Activated CD8-positive, alpha-beta T cell treated with anti-CD3 and anti-CD28 coated beads for 36 hours (primary cell): ENCODE data around the gene NPR1. TPM values are rescaled to one million over a fixed set of nuclear protein-coding genes. Genes with fewer than 3 reads are reported as not detected.

Source experiments
- ATAC-seq: fragments of 200-7000 bp; cut with Tn5 transposase; one replicate; pipeline ENCODE4 v1.10.0; 2021; ENCODE audit warnings: mild to moderate bottlenecking, moderate library complexity
- CTCF ChIA-PET: fragments of 350-600 bp; sonication (Branson Sonifier 250); formaldehyde crosslinking; loops from one replicate; lab custom pipeline; 2021; ENCODE audit warnings: antibody characterized with exemption; lab: Charles Lee
- POLR2A ChIA-PET: fragments of 350-600 bp; sonication (Branson Sonifier 250); formaldehyde crosslinking; loops from one replicate; lab custom pipeline; 2021; ENCODE audit warnings: antibody characterized with exemption; lab: Charles Lee
- DNase-seq: peaks from one replicate; pipeline ENCODE4 v3.0.0-alpha.2; 2020
- H3K27ac Mint-ChIP-seq: one replicate; pipeline ENCODE4 v1.8.0; 2021; ENCODE audit warnings: mild to moderate bottlenecking, mixed read lengths
- H3K27me3 Mint-ChIP-seq: one replicate; pipeline ENCODE4 v1.8.0; 2021; ENCODE audit warnings: mixed read lengths
- H3K36me3 Mint-ChIP-seq: one replicate; pipeline ENCODE4 v1.8.0; 2021; ENCODE audit warnings: low read depth, mixed read lengths
- H3K4me1 Mint-ChIP-seq: one replicate; pipeline ENCODE4 v1.8.0; 2021; ENCODE audit warnings: low read depth, mixed read lengths
- H3K4me3 Mint-ChIP-seq: one replicate; pipeline ENCODE4 v1.8.0; 2021; ENCODE audit warnings: mild to moderate bottlenecking, moderate library complexity, mixed read lengths
- H3K9me3 Mint-ChIP-seq: one replicate; pipeline ENCODE4 v1.8.0; 2021; ENCODE audit warnings: mixed read lengths
- intact Hi-C: fragments of 100-400 bp; cut with micrococcal nuclease; formaldehyde crosslinking; loops from one replicate; pipeline ENCODE4 v1.10.0; 2022
- total RNA-seq, 2 experiments: library from RNA; stranded (reverse); gene quantifications; one replicate each; pipeline ENCODE4 v1.2.3, GENCODE V29; 2021
- TF ChIP-seq, protein P1 (sequence below): fragments of 200-600 bp; IDR thresholded peaks from one replicate; pipeline ENCODE4 v1.8.0; 2022; ENCODE audit warnings: antibody characterized with exemption, mild to moderate bottlenecking

Gene NPR1
- total RNA-seq, 2 experiments from 2014 or later = not detected

DNA sequence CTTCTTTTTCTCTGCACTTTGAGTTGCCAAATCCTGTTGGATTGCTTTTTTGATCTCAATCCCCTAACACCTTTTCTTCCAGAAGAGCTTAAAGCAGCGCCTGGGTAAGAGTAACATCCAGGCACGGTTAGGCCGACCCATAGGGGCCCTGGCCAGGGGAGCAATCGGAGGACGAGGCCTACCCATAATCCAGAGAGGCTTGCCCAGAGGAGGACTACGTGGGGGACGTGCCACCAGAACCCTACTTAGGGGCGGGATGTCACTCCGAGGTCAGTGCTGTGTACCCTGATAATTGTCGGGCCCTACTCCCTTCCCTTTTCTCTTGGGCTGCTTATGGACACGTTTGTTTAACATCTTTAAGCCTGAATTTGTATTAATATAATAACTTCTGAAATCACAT is 36.3 kb upstream of the NPR1 start:
- intact Hi-C loops = no loop called here
- TF ChIP-seq, protein P1, sequence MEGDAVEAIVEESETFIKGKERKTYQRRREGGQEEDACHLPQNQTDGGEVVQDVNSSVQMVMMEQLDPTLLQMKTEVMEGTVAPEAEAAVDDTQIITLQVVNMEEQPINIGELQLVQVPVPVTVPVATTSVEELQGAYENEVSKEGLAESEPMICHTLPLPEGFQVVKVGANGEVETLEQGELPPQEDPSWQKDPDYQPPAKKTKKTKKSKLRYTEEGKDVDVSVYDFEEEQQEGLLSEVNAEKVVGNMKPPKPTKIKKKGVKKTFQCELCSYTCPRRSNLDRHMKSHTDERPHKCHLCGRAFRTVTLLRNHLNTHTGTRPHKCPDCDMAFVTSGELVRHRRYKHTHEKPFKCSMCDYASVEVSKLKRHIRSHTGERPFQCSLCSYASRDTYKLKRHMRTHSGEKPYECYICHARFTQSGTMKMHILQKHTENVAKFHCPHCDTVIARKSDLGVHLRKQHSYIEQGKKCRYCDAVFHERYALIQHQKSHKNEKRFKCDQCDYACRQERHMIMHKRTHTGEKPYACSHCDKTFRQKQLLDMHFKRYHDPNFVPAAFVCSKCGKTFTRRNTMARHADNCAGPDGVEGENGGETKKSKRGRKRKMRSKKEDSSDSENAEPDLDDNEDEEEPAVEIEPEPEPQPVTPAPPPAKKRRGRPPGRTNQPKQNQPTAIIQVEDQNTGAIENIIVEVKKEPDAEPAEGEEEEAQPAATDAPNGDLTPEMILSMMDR = no peak
- no peaks in the 10 kb centered on the region for H3K9me3 Mint-ChIP-seq
- DNase-seq (no peak), ATAC-seq (no peak)
- peaks cover 60% of the 10 kb centered on the region for H3K4me1 Mint-ChIP-seq
- H3K4me3 Mint-ChIP-seq = no peak overlapping the region
- peak overlapping the region; percentile 23 for H3K27ac Mint-ChIP-seq
- POLR2A ChIA-PET = interaction anchor here (0.8 to 6.3 kb wide), 4 partner anchors 8 to 329 kb away, joined by 3 to 72 read pairs (median 24); partner anchors contain the start of gene SNAPIN
- CTCF ChIA-PET = interaction anchor here (5.5 kb wide), 1 partner anchor 109 kb away, joined by 21 read pairs; no protein-coding TSS in a partner anchor
- H3K36me3 Mint-ChIP-seq = peaks cover 81% of the 10 kb centered on the region
- H3K27me3 Mint-ChIP-seq = no peaks in the 10 kb centered on the region

DNA sequence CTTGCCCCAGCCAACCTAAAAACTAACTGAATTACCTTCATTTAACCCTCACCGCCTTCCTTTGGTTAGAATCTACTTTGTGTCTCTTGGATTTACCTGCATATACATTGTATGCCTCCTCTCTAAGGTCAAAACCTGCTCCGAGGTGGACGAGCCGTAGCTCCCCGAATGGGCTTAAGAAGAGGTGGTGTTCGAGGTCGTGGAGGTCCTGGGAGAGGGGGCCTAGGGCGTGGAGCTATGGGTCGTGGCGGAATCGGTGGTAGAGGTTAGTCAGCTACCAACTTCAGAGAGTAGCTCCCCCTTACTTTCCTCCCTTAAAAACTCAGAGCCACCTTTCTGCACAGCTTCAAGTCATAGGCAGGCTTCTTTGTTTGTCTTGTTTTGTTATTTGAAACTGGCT is 35.4 kb upstream of the NPR1 start:
- Mint-ChIP-seq H3K4me3 (no peak overlapping the region), H3K36me3 (peaks cover 80% of the 10 kb centered on the region), H3K4me1 (peaks cover 61% of the 10 kb centered on the region), H3K27ac (peak overlapping the region; percentile 73), H3K9me3 (no peaks in the 10 kb centered on the region), H3K27me3 (no peaks in the 10 kb centered on the region)
- TF ChIP-seq, protein P1 = no peak
- POLR2A ChIA-PET = interaction anchor here (0.7 to 7.6 kb wide), 4 partner anchors 9 to 192 kb away, joined by 3 to 64 read pairs (median 10); partner anchors contain the start of gene CHTOP
- intact Hi-C loops = no loop called here
- CTCF ChIA-PET = interaction anchor here (0.9 to 5.5 kb wide), 6 partner anchors 9 to 132 kb away, joined by 3 to 21 read pairs (median 6); partner anchors contain the start of genes CHTOP and S100A13
- ATAC-seq = no peak
- DNase-seq = no peak

DNA sequence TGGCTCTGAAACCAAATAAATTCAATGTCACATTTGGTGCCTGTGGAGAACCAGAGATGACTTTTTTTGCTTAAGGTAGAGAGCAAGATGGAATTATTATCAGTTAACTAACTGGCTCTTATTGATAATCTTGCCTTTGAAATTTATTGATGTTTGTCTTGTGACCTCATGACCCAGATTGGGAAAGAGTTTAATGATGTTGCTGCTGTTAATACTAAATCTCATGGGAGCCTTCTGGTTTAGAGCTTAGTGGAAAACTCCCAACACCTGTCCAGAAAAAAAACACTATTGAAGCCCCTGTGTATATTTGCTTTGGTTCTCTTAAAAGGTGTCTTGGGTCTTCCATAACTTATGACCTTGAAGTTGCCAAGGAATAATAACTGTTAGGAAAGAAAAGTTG is 34.7 kb upstream of the NPR1 start:
- CTCF ChIA-PET = interaction anchor here (0.7 to 5.5 kb wide), 6 partner anchors 9 to 133 kb away, joined by 3 to 21 read pairs (median 6); partner anchors contain the start of genes CHTOP and S100A13
- TF ChIP-seq, protein P1 = no peak
- no peaks in the 10 kb centered on the region for H3K9me3 Mint-ChIP-seq
- H3K27ac Mint-ChIP-seq = peak overlapping the region; percentile 73
- H3K4me1 Mint-ChIP-seq = peaks cover 62% of the 10 kb centered on the region
- intact Hi-C loops = no loop called here
- H3K36me3 Mint-ChIP-seq = peaks cover 74% of the 10 kb centered on the region
- ATAC-seq = no peak
- H3K27me3 Mint-ChIP-seq = no peaks in the 10 kb centered on the region
- H3K4me3 Mint-ChIP-seq = no peak overlapping the region
- POLR2A ChIA-PET = interaction anchor here (0.9 to 7.6 kb wide), 5 partner anchors 9 to 18 kb away, joined by 3 to 64 read pairs (median 6); partner anchors contain the start of gene CHTOP
- DNase-seq = no peak

DNA sequence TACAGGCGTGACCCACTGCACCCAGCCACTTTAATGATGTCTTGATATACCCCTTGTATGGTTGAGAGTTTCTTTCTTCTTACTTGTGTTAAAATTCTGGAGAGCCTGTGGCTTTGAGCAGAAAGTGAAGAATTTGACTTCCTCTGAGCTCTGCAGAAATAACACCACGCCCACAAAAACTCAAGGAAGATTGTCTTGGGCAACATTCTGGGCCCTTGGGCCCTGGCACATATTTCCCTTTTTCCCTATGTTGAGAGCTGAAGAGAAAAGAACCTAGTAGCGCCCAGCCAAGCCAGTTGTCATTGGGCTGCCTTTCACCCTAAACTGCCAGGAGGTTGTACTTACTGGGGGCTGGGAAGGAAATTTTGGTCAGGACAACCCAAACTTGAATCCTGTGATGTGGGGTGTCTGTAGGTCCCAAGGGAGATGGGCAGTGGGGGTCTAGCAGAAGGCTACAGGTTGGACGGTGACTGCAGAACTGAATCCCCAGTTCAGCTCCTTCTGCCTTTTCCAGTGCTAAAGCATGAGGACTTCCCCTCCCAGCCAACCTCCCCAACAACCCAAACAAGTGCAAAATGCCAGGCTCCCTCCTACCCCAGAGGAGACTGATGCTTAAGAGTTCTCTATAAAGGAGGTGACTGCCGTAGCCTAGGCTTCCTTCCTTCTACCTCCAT is 31.7 kb upstream of the NPR1 start:
- Mint-ChIP-seq H3K27me3 (no peaks in the 10 kb centered on the region), H3K9me3 (no peaks in the 10 kb centered on the region), H3K4me3 (no peak overlapping the region), H3K36me3 (peaks cover 58% of the 10 kb centered on the region), H3K4me1 (peaks cover 65% of the 10 kb centered on the region), H3K27ac (peak overlapping the region; percentile 74)
- intact Hi-C loops = no loop called here
- POLR2A ChIA-PET = interaction anchor here (0.6 to 7.7 kb wide), 6 partner anchors 8 to 36 kb away, joined by 3 to 72 read pairs (median 4); partner anchors contain the start of gene CHTOP
- ATAC-seq (no peak), DNase-seq (no peak)
- CTCF ChIA-PET = interaction anchor here (0.7 to 1.4 kb wide), 2 partner anchors 136 kb away, joined by 3 to 4 read pairs; no protein-coding TSS in a partner anchor
- TF ChIP-seq, protein P1 = no peak

DNA sequence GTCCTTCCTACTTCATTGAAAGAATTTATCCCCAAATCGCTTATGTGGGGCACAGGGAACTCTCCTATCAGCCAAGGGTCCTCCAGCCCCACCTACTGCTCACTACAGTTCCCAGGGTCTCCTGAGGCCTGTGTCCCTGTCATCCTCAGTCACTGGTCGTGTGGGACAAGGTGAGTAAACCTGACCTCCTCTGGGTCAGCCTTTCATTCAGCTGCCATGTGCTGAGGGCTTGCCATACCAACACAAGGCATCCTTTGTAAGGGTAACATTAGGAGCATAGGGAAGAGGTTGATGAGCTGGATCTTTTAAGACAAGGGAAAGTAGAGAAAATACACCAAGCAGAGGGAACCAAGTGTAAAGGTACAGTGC is 31.2 kb upstream of the NPR1 start:
- intact Hi-C loops = no loop called here
- ChIA-PET POLR2A (interaction anchor here (0.7 to 7.7 kb wide), 7 partner anchors 8 to 75 kb away, joined by 3 to 72 read pairs (median 3); partner anchors contain the start of genes CHTOP and SNAPIN), CTCF (interaction anchor here (0.9 to 1.4 kb wide), 2 partner anchors 115 to 137 kb away, joined by 4 read pairs; no protein-coding TSS in a partner anchor)
- ATAC-seq = no peak
- no peak overlapping the region for H3K4me3 Mint-ChIP-seq
- TF ChIP-seq, protein P1 = no peak
- peaks cover 54% of the 10 kb centered on the region for H3K36me3 Mint-ChIP-seq
- H3K4me1 Mint-ChIP-seq = peaks cover 61% of the 10 kb centered on the region
- H3K27me3 Mint-ChIP-seq = no peaks in the 10 kb centered on the region
- H3K27ac Mint-ChIP-seq = peak overlapping the region; percentile 74
- DNase-seq = no peak
- no peaks in the 10 kb centered on the region for H3K9me3 Mint-ChIP-seq
